ENCODE data around the gene CLCN5. TPM values are rescaled to one million over a fixed set of nuclear protein-coding genes. Genes with fewer than 3 reads are reported as not detected.
A peak's percentile ranks its signal among the peaks of the same experiment; 100 is the strongest.

CLCN5 gene
- total and polyA plus RNA-seq, 2 experiments from 2014 or later = 11.0 to 50.6 TPM

- no peaks in the 10 kb centered on the region for H3K36me3 ChIP-seq (replicated peaks; ENCODE audit: insufficient read depth, low read depth)
- H3K4me3 ChIP-seq = no peak overlapping the region
- no peak overlapping the region for H2AFZ ChIP-seq
- no peak overlapping the region for H3K4me2 ChIP-seq
- no peaks in the 10 kb centered on the region for H3K9me3 ChIP-seq (ENCODE audit: low read depth)
- no peaks in the 10 kb centered on the region for H4K20me1 ChIP-seq (ENCODE audit: insufficient read depth, poor library complexity, severe bottlenecking)
- no peaks in the 10 kb centered on the region for H3K9me2 ChIP-seq (replicated peaks; ENCODE audit: insufficient read depth)
- no peak overlapping the region for H3K27ac ChIP-seq
- DNase-seq (ENCODE audit: low spot score) = no peak
- no peaks in the 10 kb centered on the region for H3K4me1 ChIP-seq (ENCODE audit: insufficient read depth)
- 88% methylated on average over 1 of the region's 1 CpG for WGBS (ENCODE audit: low lambda C conversion rate, missing lambda C conversion rate)
- H3K79me2 ChIP-seq = no peaks in the 10 kb centered on the region
- no peaks in the 10 kb centered on the region for H3K27me3 ChIP-seq
- TF ChIP-seq CTCF (IDR thresholded peaks at IDR 0.05; ENCODE audit: poor library complexity) = no peak
- TF ChIP-seq EZH2 (IDR thresholded peaks at IDR 0.05; ENCODE audit: borderline replicate concordance) = no peak
- no peak for TF ChIP-seq EZH2phosphoT487 (IDR thresholded peaks at IDR 0.05; ENCODE audit: low read depth, severe bottlenecking, unreplicated experiment)
These were observed 70.5 kb downstream of the CLCN5 start for GRCh38 chrX:49992853-49993252.

GRCh38 chrX:49993661-49994060, 71.3 kb downstream of the CLCN5 start:
- Histone ChIP-seq H3K36me3 (replicated peaks; ENCODE audit: insufficient read depth, low read depth) (no peaks in the 10 kb centered on the region), H3K9me3 (ENCODE audit: low read depth) (no peaks in the 10 kb centered on the region), H3K79me2 (no peaks in the 10 kb centered on the region), H2AFZ (no peak overlapping the region), H3K27me3 (no peaks in the 10 kb centered on the region), H3K4me2 (no peak overlapping the region), H3K4me3 (no peak overlapping the region), H3K4me1 (ENCODE audit: insufficient read depth) (no peaks in the 10 kb centered on the region), H3K27ac (no peak overlapping the region), H3K9me2 (replicated peaks; ENCODE audit: insufficient read depth) (no peaks in the 10 kb centered on the region), H4K20me1 (ENCODE audit: insufficient read depth, poor library complexity, severe bottlenecking) (no peaks in the 10 kb centered on the region)
- TF ChIP-seq EZH2 (IDR thresholded peaks at IDR 0.05; ENCODE audit: borderline replicate concordance) (no peak), EZH2phosphoT487 (IDR thresholded peaks at IDR 0.05; ENCODE audit: low read depth, severe bottlenecking, unreplicated experiment) (no peak), CTCF (IDR thresholded peaks at IDR 0.05; ENCODE audit: poor library complexity) (no peak)
- no peak for DNase-seq (ENCODE audit: low spot score)
- 67% methylated on average over 1 of the region's 1 CpG for WGBS (ENCODE audit: low lambda C conversion rate, missing lambda C conversion rate)

GRCh38 chrX:49995107-49995731, 72.8 kb downstream of the CLCN5 start:
- peak; percentile 16 for DNase-seq (ENCODE audit: low spot score)
- no peak for TF ChIP-seq CTCF (IDR thresholded peaks at IDR 0.05; ENCODE audit: poor library complexity)
- no peak for TF ChIP-seq EZH2phosphoT487 (IDR thresholded peaks at IDR 0.05; ENCODE audit: low read depth, severe bottlenecking, unreplicated experiment)
- no peak for TF ChIP-seq EZH2 (IDR thresholded peaks at IDR 0.05; ENCODE audit: borderline replicate concordance)
- WGBS (ENCODE audit: low lambda C conversion rate, missing lambda C conversion rate) = 61% methylated on average over 10 of the region's 10 CpGs
- Histone ChIP-seq H3K9me3 (ENCODE audit: low read depth) (no peaks in the 10 kb centered on the region), H3K27ac (peak overlapping the region; percentile 19), H3K9me2 (replicated peaks; ENCODE audit: insufficient read depth) (no peaks in the 10 kb centered on the region), H3K36me3 (replicated peaks; ENCODE audit: insufficient read depth, low read depth) (no peaks in the 10 kb centered on the region), H3K79me2 (no peaks in the 10 kb centered on the region), H3K27me3 (no peaks in the 10 kb centered on the region), H4K20me1 (ENCODE audit: insufficient read depth, poor library complexity, severe bottlenecking) (no peaks in the 10 kb centered on the region), H3K4me2 (no peak overlapping the region), H3K4me3 (no peak overlapping the region), H3K4me1 (ENCODE audit: insufficient read depth) (no peaks in the 10 kb centered on the region), H2AFZ (no peak overlapping the region)
